ENCODE data around the gene ENPP1.

The ENPP1 gene

DNA sequence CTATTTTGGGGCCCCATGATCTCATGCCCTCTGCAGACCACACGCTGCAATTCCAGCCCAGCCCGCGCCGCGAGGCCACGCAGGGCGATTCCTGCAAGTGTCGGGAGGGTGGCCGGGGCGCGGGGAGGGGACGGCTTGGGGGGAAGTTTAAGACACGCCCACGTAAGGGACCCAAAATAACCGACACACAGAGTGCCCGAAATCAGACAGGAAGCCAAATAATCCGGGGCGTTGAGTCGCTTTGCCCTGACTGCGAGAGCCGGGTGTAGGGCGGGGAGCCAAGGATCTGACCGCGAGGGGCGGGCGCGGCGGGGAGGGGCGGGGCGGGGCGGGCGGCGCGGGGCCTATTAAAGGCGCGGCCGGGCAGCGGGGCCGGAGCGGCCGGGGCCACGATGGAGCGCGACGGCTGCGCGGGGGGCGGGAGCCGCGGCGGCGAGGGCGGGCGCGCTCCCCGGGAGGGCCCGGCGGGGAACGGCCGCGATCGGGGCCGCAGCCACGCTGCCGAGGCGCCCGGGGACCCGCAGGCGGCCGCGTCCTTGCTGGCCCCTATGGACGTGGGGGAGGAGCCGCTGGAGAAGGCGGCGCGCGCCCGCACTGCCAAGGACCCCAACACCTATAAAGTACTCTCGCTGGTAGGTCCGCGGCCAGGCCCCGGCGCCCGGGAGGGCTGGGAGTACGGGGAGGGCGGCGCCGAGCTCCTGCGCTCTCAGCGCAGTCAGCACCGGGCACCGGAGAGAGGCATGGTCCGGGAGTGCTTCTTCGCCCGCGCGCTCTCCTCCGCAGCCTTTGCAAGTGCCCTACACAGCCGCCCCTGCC lies at the start of gene ENPP1:
Gene ENPP1, plus strand, starts transcription at position 377 of the 816 bp plus-strand sequence. Its CDS starts 16 bp downstream, at position 393.
- DNase-seq = peak; percentile 35 to 58

DNA sequence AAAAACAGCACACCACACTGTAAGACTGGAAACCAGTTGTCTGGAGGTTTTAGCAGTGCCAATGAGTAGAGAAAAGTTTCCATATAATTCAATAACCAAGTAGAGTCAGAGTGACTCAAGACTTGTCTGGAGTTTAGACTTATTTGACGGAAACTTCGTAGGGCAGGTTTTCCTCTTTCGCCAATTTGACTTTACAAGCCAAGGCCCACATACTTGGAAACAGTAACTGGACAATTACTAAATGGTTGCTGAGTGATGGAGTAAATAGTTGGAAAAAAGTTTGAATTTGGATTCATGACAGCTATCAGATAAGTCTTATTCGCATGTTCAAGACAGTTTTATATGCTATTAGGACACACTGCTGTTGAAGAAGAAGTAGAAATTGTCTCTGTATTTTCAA lies 48.9 kb upstream of the ENPP1 start:
- no peak for DNase-seq

DNA sequence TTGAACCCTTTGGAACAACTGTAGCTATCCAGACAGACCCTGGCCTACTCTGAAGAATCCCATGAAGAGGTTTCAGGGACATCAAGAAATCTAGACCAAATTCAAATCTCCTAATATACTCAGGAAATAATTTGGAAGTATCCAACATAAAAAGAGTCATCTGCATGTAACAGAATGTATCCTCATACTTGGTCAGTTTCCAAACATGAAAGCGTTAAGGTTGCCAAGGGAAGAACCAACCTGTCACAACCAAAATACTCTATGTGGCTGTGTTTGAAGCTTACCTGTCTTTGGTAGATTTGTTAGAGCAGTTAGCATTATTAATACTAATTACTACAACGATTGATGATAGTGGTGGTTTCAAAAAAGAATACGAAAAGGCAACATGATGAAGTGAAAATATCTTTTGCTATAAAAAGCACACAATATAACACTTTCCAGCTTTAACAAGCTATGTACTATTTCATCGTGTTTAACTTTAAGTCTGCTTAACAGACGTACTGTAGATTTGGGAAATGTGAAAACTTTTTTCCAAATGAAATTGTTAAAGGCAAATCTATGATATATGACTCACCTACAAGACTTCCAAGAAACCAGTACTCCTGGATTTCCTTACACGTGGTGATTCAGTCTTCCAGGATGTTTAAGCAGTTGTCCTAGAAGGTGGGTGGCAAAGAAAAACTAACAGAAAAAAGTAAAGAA lies 46.6 kb upstream of the ENPP1 start:
- DNase-seq = no peak

DNA sequence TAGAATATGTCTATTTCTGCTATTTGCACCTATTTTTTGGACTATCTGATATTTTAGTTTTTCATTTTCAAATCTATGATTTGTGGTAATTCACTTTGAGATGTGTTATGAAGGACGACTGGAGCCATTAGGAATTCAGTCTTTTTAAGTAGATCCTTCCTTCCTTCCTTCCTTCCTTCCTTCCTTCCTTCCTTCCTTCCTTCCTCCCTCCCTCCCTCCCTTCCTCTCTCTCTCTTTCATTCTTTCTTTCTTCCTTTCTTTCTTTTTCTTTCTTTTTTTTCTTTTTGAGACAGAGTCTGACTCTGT lies 46.1 kb upstream of the ENPP1 start:
- no peak for DNase-seq

DNA sequence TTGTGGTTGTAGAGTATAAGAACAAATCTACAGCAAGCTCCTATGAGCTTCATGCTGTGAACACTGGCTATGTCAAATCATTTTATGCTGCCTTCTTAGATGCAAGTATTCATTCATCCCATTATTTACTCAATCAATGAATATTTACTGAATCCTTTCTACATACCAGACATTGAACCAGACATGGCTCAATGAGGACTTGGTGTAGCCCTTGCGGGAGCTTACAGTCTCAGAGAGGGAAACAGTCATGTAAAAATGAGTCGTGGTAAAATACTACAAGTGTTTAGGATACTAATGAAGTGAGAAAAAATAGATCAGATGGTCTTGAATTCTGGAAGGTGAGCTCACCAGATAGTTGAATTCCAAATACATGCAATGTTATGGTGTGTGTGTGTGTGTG lies 44.8 kb upstream of the ENPP1 start:
- no peak for DNase-seq

DNA sequence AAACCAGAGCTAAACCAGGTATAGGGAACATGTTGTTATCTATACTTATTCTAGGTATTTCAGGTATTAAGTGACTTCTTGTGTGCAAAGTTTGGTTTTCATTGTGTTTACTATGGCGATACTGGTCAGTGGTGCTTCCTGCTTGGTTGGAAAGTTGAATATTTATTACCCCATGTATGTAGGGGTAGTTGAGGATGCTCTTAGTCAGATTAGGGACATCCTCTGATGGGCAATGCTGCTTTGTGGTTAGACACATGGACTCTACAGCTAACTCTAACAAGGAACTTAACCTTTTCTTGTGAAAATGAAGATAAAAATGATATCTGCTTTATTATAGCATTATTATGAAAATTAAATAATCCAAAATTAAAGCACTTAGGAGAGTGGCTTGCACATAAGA lies 44.1 kb upstream of the ENPP1 start:
- no peak for DNase-seq

DNA sequence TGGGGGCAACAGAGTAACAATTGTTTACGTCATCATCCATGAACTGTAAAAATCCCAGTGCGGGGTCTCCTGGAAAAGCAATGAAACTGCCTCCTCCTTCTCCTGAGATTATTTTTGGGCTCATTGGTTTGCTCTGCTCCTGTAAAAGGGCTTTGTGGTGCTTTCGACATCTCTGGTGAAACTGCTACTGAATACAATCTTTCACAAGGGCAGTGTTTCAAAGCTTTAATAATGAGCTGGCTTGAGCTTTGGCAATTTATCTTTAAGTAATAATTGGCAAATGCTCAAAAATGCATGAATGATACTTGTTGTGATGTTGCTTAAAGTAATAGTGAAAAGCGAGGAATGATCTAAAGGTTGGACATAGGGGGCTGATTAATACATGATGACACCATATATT lies 43.5 kb upstream of the ENPP1 start:
- no peak for DNase-seq

DNA sequence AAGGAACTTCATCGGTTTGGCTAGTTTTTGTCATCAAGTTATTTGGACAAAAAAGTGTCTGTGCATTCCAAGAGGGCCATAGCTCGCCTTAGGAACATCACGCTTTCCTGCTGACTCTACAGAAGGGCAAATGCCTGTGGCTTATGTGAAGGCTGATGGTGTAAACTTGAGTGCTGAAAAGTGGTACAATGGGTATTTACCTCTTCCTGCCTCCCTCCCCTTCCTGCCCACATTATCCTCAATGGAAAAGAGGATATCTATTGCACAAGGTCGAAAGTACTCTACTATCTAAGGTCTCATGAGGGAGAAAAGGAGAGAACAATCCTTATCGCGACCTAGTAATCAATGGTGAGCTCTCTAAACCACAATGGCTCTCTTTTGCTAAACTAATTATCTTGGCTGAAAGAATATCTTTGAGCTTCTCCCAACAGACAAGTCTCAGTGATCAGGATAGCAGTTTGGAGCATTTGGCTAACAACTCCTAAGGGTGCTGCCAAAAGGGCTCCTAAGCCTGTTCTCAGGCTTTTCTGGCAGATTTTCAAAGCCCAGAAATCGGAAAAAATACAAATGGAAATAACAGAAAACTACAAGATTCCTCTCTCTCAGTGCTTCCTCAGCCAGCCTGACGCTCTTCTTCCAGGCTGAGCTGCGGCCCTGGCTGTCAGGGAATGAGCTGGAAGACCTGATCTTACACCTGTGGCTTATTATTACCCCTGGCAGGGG lies 42.6 kb upstream of the ENPP1 start:
- no peak for DNase-seq

DNA sequence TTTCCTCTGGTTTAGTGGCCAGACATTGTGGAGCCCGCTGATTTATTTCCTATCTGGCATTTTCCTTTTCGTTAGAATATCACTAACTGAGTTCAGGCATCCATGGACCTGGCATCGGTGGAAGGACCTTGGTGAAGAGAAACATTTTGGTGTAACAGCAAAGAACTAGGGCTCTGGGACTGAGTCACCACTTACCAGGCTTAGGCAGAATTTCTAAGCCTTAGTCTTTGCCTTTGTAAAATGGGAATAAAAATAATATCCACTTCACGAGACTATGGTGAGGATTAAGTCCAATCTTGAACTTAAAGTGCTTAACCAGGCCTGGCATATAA lies 42.0 kb upstream of the ENPP1 start:
- no peak for DNase-seq

DNA sequence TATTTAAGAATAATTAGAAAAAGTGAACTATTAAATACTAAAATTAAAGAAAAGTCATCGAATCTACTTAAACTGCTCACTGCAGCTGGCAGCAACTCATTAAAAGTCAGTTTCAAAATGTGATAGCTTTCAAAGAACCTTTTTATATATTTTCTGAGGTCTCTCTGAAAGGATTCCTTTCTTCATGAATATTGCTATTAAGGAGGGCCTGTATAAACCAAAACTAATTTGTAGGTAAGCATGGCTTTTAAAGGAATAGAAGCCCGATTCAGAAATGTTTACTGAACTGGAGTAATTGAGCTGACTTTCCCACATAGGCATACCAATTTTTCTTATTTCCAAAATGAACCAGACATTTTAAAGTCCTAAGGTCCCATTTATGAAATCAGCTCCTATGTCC lies 41.2 kb upstream of the ENPP1 start:
- no peak for DNase-seq

DNA sequence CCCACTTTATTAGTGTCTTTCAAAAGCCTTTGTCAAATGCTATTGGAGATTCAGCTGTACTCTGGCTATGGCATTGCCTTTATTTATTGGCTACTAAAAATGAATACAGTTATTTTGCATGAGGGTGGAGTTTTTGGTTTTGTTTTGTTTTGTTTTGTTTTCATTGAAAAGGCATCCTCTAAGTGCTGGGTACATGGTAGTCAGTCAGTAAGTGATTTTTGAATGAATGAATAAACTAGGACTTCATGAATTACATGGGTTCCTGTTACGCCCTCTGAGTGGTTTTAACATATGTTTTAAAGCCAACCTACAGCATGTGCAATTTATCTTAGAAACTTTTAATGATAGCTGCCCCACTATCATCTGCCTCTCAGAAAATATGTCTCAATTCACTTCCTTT lies 38.9 kb upstream of the ENPP1 start:
- DNase-seq = no peak

DNA sequence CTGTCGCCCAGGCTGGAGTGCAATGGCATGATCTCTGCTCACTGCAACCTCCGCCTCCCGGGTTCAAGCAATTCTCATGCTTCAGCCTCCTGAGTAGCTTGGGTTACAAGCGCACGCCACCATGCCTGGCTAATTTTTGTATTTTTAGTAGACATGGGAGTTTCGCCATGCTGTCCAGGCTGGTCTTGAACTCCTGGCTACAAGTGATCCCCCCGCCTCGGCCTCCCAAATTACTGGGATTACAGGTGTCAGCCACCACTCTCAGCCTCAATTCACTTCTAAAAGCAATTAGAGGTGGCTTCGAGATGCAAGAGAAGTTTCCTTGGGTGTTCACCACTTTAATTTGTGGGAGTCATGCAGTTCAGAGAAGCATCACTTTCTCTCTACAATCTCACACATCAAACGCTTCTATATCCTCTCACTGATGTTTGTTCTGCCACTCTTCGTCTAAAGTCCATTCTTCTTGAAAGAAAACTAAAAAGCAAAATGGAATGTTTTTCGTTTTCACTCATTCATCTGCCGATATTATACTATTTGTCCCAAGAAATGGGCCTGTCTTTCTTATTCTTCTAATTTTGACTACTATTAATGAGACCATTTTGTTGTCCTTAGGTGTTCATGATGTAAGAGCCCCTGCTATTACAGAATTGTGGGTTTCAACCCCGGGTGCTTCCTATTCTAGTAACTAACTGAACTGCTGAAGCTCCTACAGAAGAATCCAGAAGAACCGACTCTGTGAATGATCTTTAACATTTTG lies 38.3 kb upstream of the ENPP1 start:
- no peak for DNase-seq

DNA sequence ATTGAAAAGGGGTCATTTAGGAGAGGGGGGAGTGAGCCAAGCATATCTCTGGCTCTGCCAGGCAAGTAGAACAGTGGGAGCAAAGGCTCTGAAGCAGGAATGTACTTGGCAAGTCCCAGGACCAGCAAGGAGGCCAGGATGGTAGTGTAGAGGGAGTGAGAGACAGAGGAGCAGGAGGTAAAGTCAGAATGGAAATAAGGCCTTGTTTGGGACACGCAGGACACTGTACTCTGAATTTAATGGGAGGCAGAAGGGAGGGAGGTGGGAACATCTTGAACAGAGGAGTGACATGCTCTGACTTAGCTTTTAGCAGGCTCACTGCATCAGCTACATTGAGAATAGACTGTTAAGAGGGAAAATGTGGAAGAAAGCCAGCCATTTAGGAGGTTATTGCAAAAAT lies 37.0 kb upstream of the ENPP1 start:
- DNase-seq = no peak

DNA sequence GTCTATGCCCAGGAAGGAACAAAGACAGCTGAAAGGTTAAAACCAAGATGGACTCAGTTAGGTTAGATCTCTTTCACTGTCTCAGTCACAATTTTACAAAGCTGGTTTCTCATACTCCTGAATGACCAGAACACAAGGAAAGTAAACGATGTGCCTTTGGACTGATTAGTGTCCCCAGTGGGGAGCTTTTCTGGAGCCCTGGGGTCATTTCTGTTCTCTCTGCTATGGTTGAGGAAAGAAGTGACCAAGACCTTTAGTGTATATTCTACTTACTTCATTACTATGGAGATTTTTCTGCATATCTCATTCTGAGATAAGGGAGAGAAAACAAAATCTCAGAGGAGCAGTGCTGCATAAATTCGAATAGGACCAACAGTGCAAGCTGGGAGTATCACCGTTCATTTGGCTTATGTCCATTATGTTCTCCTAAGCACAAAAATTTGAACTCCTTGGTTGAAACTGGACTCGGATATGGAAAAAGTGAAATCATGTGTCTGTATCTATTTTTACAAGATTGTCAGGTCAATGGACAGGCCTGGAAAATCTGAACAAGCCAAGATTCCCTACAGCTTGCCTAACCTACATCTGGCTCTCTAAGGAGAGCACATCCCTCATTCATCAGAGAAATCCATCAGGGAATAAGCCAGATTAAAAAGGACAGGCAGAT lies 34.4 kb upstream of the ENPP1 start:
- no peak for DNase-seq

DNA sequence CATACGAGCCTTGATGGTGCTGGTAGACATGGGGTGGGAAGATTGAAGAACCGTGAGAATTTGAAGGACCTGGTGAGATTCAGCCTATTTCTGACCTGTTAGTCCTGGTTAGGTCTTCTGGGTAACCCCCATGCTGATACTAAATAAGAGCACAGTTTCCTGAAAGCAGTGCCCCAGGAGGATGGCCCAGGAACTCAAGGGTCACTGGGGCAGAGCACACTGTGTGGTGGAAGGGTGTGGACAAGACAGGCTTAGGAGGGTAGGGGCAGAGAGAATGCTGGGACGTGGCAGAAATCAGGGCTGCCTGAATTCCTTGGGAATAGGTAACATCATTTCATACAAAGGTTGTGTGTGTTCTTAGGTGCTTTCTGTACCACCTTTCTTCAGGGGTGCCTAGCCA lies 31.9 kb upstream of the ENPP1 start:
- DNase-seq = no peak

DNA sequence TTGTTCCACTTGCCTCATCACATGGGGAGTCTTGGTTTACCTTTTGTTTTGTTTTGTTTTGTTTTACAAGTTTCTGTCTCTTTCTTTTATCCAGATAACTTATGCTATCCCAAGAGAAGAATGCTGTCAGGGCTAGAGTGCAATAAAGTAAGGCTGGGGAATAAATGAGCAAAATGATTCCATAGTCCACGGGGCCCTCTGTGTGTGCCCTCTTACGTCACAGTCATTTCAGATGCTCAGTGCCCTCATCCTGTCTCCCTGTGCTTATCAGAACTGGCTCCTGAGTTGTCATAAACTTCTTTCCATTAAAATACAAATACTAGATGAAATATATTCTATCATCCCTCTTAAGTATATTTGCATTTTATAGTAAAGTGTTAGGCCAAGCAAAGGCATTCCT lies 30.8 kb upstream of the ENPP1 start:
- no peak for DNase-seq

DNA sequence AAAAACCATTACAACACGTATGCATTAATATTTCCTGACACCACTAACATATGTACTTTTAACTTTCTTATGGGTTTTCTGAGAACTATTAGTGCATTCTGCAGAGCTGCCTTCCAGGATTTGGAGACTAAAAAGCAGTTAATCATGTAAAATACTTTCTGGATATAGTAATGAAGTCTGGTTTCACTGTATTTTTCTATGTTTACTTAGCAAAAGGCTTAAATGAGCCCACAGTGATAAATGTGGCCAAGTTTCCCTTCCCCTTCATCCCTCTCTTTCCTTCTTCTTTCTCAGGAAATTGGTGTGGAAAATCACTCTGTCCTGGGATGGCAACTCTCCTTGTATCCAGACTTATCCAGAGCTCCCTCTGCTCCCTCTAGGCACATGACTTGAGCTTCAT lies 29.7 kb upstream of the ENPP1 start:
- no peak for DNase-seq

DNA sequence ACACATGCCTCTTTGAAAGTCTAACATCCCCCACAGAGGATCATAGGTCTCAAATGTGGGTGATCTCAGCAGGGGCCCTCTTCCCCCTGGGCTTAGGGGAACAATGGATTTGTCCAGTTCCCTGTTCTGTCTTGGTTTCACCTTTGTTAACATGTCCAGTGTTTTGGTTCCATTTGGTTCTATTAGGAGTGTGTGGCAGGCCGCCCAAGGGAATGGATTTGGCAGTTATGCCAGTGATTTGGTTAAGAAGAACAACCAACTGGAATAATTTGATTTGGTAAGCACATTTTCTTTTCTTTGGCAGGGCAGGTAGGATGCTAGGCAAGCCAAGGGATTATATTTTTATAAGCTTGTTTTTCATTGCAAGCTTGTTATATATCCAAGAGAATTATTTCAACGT lies 28.5 kb upstream of the ENPP1 start:
- no peak for DNase-seq

DNA sequence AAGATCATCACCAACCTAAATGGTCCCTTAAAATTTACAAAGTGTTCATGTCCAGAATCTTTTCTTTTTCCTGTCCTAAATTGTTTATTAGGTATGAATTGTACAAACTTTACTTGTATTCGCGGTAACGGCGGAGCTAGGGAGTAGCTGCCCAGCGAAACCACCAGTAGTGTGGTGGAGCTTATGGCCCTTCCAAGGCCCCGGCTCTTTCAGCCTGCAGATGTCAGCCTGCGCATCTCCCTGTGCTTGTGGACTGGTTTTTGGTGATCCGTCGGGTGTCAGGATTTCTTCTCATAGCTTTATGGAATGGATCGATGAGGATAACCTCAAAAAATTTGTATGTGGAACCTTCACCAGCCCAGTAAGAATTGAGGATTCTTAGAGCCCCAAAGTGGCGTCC lies 27.2 kb upstream of the ENPP1 start:
- DNase-seq = no peak

DNA sequence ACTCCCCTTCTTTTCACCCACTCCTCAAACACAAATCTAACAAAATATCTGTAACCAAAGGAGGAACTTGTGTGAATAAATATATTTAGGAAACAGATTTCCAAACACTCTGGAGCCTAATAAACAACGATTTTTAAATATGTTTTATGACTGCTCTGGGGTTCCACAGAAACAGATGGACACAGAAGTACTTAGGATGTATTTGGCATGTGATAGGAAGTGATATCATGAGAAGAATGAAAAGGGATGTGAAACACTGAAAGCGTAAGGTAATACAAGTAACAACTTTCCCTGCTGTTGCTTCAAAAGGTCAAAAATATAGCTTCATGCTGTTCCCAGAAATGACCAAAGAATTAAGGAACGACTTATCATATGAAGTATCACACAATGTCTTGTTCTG lies 26.1 kb upstream of the ENPP1 start:
- DNase-seq = no peak

DNA sequence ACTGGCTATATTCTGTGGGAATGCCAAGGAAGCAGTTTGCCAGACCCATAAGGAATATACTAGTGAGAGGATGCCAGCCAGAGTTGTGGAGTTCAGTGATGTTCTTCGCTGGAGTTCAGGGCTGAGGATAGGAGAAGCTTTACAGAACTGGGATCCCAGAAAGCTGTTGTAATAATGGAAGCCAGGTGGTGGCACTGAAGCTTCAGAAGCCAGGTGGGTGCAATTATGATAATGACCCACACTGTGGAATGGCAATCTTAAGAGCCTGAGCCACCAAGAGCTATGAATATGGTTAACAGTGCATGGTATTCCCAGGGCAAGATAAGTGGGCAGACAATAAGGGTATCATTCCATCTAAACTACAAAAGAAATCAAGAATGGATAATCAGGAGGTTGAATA lies 25.1 kb upstream of the ENPP1 start:
- no peak for DNase-seq

DNA sequence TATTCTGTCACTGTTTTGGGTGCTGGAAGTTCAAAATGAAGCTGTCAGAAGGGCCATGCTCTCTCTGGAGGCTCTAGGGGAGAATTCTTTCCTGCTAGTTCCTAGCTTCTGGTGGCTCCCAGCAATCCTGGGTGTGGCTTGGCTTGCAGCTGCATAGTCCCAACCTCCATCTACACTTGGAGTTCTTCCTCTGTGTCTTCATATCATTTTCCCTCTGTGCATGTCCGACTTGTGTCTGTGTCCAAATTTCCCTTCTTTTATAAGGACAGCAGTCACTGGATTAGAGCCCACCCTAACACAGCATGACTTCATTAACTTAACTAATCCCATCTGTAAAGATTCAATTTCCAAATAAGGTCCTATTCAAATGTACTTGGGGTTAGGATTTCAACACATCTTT lies 23.3 kb upstream of the ENPP1 start:
- DNase-seq = no peak

DNA sequence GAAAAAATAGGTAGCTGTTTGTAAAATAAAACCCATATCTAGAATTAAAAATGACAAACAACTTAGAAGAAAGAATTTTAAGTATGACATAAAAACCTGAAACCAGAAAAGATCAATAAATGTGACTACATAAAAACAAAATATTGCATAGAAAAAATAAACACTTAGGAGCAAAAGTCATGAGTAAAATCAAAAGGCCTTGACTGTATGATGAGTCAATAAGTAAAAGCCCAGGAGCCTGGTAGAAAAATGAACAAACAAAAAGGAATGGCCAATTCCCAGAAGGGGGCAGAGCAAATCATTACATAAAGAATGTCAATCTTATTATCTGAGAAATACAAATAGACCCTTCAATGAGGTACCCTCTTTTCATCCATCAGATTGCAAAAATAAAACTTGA lies 20.7 kb upstream of the ENPP1 start:
- no peak for DNase-seq

Measured in stimulated activated CD4-positive, alpha-beta T cell treated with anti-CD3 and anti-CD28 coated beads, Interleukin-2, amount 100 ng/mL, for 24 hours (primary cell).